Measurements from ENCODE around the gene RDH5. TPM values are rescaled to one million over a fixed set of nuclear protein-coding genes. Genes with fewer than 3 reads are reported as not detected.

RDH5 gene
- total and polyA plus RNA-seq, 2 of the 4 experiments (the other 2 are of a cell fraction) = 7.3 to 18.8 TPM

DNA sequence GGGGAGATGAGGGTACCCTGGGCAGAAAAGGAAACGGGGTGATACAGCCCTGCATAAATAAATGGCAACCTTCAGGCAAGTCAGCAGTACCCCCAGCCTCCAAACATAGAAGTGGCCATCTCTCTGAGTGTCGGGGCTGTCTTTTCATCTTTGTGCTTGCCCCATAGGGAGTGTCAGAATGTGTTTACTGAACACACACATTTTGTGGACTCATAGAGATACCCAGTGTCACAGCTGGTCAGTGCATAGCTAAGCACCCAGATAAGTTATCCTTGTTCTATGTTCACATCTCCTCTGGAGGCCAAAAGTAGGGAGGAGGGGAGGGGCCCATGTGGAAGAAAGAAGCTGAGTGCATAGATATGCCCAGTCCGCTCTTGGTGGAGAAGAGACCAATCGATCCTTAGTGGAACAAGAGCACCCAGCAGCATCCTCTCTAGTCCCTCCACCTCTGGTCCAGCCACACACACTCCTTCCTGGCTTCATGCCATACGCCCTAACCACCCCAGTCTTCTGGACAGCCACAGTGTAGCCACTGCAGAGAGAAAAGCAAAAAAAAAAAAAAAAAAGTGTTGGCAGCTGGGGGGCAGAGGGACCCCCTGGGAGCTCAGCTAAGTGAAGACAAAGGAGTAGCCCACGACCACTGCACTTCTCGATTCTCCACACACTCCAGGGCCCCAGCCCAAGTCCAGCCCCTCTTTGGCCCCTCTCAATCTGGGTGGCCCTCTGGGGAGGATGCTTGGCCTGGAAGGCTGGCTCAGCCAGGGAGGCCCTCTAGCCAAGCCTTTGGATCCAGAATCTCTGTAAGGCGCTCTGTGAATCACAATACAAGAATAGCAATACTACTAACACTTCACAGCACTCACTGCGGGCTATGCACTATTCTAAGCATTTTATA is 15.1 kb upstream of the RDH5 start (continued):
- no peak for TF ChIP-seq RFX5 (IDR thresholded peaks at IDR 0.05; ENCODE audit: low read depth, low read length)

DNA sequence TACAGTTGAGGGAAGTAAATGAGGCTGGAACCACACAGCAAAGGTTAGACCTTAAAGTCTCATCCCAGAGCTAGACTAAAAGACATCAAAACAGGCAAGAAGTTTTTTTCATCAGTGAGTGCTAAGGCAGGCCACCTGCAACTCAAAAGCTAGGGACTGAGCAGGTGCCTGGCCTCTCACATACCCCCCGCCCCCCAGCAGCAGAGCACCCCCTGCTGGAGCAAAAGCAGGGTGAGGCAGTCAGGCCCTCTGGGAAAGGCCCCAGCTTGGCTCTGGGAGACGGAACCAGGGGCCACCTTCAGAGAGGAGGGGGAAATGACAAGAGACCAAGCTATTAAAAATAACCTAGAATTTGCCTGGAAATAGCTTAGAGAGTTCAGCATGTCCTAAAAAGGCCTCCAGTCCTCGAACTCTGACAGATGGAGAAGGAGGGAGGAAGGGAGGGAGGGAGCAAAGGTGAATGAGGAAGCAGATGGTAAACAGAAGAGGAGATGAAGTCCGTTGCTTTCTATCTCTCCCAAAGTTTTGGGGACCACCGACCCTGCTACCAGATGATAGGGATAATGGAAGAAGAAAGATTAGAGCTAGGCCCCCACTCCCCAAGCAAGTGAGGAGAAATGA is 14.3 kb upstream of the RDH5 start:
- no peak overlapping the region for H3K4ac ChIP-seq (ENCODE audit: low read depth, low read length)
- H3K23ac ChIP-seq (ENCODE audit: low read depth, low read length) = no peak overlapping the region
- ATAC-seq (ENCODE audit: low read depth) (no peak), DNase-seq (no peak)
- no peak overlapping the region for H3K27ac ChIP-seq (ENCODE audit: insufficient read depth, low read length)
- WGBS, 2 experiments (ENCODE audit: extremely low coverage in 2 of 2, insufficient read length in 1 of 2) = 53% methylated on average over 2 of the region's 5 CpGs; no CpG with 5 or more reads in 1 of the 2 experiments
- no peak overlapping the region for H2BK120ac ChIP-seq (ENCODE audit: low read depth, low read length)
- H3K9me3 ChIP-seq (ENCODE audit: control insufficient read depth, insufficient read depth, low read length) = no peaks in the 10 kb centered on the region
- no peak overlapping the region for H4K5ac ChIP-seq (ENCODE audit: low read depth, low read length)
- H3K27me3 ChIP-seq (ENCODE audit: control insufficient read depth, insufficient read depth, low read length) = peaks cover 25% of the 10 kb centered on the region
- no peak overlapping the region for H2AK9ac ChIP-seq (replicated peaks; ENCODE audit: low read depth, low read length, poor library complexity)
- CTCF ChIA-PET = interaction anchor here (0.6 to 1.2 kb wide), 2 partner anchors 9 to 30 kb away, joined by 3 read pairs; no protein-coding TSS in a partner anchor
- no peak overlapping the region for H4K91ac ChIP-seq (ENCODE audit: insufficient read depth, low read depth, low read length)
- H3K56ac ChIP-seq (ENCODE audit: extremely low read depth, insufficient read depth, low read length) = no peak overlapping the region
- H4K20me1 ChIP-seq (ENCODE audit: insufficient read depth, low read length) = no peaks in the 10 kb centered on the region
- POLR2A ChIA-PET (ENCODE audit: unreplicated experiment) = no interaction called here
- no TSS peak for BruUV-seq (replicated peaks)
- no peaks in the 10 kb centered on the region for H3K36me3 ChIP-seq (ENCODE audit: control insufficient read depth, insufficient read depth, low read length)
- H2BK15ac ChIP-seq (ENCODE audit: low read depth, low read length) = no peak overlapping the region
- H2AFZ ChIP-seq (replicated peaks; ENCODE audit: low read length, poor library complexity) = no peak overlapping the region
- H3K4me1 ChIP-seq (ENCODE audit: control insufficient read depth, insufficient read depth, low read length) = 0 out of 2 replicates have a peak, but pooled peaks cover 2% of the 10 kb centered on the region
- H2BK5ac ChIP-seq (ENCODE audit: low read depth, low read length, poor library complexity, severe bottlenecking) = no peak overlapping the region
- no peak for TF ChIP-seq FOS (IDR thresholded peaks at IDR 0.05; ENCODE audit: low read depth, low read length)
- TF ChIP-seq, protein P1, sequence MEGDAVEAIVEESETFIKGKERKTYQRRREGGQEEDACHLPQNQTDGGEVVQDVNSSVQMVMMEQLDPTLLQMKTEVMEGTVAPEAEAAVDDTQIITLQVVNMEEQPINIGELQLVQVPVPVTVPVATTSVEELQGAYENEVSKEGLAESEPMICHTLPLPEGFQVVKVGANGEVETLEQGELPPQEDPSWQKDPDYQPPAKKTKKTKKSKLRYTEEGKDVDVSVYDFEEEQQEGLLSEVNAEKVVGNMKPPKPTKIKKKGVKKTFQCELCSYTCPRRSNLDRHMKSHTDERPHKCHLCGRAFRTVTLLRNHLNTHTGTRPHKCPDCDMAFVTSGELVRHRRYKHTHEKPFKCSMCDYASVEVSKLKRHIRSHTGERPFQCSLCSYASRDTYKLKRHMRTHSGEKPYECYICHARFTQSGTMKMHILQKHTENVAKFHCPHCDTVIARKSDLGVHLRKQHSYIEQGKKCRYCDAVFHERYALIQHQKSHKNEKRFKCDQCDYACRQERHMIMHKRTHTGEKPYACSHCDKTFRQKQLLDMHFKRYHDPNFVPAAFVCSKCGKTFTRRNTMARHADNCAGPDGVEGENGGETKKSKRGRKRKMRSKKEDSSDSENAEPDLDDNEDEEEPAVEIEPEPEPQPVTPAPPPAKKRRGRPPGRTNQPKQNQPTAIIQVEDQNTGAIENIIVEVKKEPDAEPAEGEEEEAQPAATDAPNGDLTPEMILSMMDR (conservative IDR thresholded peaks at IDR 0.05; ENCODE audit: low read depth, low read length) = 0 out of 2 replicates have a peak, but pooled peaks have one; percentile 22
- no peak overlapping the region for H2AK5ac ChIP-seq (ENCODE audit: low read depth, low read length)
- no peak overlapping the region for H3K18ac ChIP-seq (ENCODE audit: low read depth, low read length)
- no peaks in the 10 kb centered on the region; the same call in 1 of the 2 replicates for H3K9me1 ChIP-seq (ENCODE audit: insufficient read depth, low read length)
- H2BK20ac ChIP-seq (ENCODE audit: low read depth, low read length) = no peak overlapping the region
- in situ Hi-C loops (cut with MboI; ENCODE audit: low sequenced_read_pairs) (no loop called here), intact Hi-C loops (cut with micrococcal nuclease) (no loop called here), dilution Hi-C loops (cut with HindIII; ENCODE audit: low sequenced_read_pairs, unreplicated experiment) (no loop called here)
- H4K8ac ChIP-seq (ENCODE audit: low read depth in 2 of 2, low read length in 2 of 2) = no peak overlapping the region
- H3K9ac ChIP-seq (ENCODE audit: low read depth, low read length) = no peak overlapping the region
- no peaks in the 10 kb centered on the region for H3K79me1 ChIP-seq (ENCODE audit: low read depth in 1 of 2, low read length in 2 of 2)
- no peak overlapping the region for H3K14ac ChIP-seq (replicated peaks; ENCODE audit: low read depth, low read length)
- no peak overlapping the region for H3K4me3 ChIP-seq (ENCODE audit: insufficient read depth, low read depth, low read length)
- no peak overlapping the region for H3K4me2 ChIP-seq (ENCODE audit: low read depth, low read length)
